NCI-H526 treated with DMSO at 0.1 percent for 48 hours (cell line): Measurements from ENCODE around the gene OMP.

ENCODE experiments used
- DNase-seq: peaks from one replicate; lab custom pipeline; 2025; lab: John Stamatoyannopoulos, UW

OMP gene

GRCh38 chr11:77142091-77142975 lies 39.7 kb downstream of the OMP start:
- no peak for DNase-seq

DNA sequence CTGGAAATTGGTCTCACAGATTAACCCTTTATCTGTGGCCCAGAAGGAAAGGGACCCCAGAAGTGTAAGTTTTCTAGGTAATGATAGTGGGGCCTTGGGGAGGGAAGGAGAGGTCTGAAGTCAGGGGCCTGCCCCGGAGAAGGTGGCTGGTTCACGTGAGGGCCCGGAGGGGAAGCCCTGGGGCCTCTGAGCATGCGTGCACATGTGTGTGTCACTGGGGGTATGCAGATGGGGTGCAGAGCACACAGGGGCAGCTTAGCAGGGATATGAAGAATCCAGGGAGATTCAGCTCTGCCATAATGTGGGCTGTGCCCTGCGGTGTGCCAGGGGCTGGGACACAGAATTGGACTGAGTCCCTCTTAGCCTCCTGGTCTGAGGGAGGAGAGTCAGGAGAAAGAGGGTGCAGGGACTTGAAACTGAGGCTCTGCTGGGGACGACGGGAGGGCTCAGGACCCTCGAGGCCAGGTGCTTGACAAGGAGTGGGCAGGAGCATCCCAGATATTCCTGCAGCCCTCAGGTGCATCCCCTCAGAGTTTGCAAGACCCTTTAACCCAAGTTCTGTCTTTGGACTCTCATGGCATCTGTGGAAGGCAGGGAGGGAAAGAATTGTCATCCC lies 40.9 kb downstream of the OMP start:
- no peak for DNase-seq

GRCh38 chr11:77144196-77144856 lies 41.7 kb downstream of the OMP start:
- DNase-seq: no peak

DNA sequence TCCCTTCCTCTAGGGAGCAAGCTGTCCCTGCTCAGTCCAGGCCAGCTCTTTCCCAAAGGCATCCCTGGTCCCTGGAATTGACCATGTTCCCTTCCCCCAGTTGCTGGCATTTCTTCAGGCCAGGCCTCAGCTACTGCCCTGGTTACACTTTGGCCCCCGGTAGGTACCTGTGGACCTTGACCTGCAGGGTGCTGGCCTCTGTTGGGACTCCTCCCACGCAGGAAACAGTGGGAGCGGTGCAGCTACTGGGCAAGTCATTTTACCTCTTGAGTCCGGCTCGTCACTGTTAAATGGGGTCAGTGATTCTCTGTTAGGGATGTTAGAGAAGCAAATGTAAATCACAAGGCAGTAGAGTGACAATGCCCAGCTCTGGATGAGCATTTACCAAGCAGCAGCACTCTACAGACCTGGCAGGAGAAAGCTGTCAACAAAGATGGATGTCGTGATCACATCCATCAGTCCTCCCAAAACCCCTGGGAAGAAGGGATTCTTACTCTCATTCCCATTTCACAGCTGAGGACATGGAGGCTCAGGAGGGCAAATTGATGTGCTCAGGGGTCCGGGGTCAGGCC lies 42.3 kb downstream of the OMP start:
- no peak for DNase-seq

GRCh38 chr11:77146261-77147035 lies 43.8 kb downstream of the OMP start:
- DNase-seq: no peak

GRCh38 chr11:77147036-77147315 lies 44.3 kb downstream of the OMP start:
- no peak for DNase-seq

- no peak for DNase-seq
These were observed 45.2 kb downstream of the OMP start for GRCh38 chr11:77147668-77148321.

DNA sequence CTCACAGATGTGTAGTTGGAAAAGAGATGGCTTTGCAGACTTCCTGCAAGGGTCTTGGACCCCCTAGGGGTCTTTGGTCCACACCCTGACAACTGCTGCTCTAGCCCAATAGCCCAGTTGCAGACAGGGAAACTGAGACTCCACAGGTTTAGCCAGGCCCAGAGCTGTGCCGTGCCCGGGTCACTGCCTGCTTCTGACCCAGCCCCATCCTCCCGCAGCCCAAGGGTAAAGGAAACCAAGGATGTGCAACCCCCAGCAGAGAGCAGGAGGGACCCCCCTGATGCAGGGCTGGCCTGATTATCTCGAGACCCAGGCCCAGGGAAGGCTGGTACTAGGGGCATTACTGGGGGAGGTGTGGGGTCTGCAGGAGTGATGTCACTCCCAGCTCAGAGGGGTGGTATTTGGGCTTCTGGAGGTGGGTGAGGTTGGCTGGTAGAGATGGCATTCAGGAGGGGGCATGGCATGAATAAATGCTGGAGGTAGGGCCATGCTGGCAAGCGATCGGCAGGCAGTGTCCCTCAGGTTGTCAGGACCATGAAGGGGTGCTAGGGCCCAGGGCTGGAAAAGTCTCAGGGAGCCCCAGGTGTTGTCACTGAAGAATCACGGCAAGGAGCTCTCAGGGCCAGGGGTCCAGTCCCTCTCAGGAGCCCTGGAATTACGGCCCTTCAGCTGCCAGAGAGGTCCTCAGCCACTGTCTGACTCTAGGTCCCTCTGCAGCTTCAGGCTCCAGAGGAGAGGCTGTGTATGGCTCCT lies 46.5 kb downstream of the OMP start:
- DNase-seq: no peak

GRCh38 chr11:77149716-77150392 lies 47.2 kb downstream of the OMP start:
- no peak for DNase-seq

DNA sequence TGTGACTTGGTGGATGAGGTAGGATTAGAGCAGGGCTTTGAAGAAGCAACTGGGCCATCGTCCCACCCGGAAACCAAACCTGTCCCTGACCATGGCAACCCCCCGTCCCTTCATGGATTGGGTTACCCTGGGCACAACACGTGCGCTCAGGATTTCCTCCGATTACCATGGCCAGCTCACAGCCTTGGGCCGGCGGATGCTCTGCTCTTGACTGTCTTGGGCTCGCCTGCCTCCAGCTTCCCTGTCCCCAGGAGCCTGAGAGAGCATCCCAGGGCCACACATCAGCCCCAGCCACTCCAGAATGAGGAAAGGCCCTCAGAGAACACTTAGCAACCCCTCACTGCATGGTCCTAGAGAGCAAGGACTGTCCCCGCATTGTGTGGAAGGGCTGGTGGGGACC lies 48.2 kb downstream of the OMP start:
- no peak for DNase-seq

DNA sequence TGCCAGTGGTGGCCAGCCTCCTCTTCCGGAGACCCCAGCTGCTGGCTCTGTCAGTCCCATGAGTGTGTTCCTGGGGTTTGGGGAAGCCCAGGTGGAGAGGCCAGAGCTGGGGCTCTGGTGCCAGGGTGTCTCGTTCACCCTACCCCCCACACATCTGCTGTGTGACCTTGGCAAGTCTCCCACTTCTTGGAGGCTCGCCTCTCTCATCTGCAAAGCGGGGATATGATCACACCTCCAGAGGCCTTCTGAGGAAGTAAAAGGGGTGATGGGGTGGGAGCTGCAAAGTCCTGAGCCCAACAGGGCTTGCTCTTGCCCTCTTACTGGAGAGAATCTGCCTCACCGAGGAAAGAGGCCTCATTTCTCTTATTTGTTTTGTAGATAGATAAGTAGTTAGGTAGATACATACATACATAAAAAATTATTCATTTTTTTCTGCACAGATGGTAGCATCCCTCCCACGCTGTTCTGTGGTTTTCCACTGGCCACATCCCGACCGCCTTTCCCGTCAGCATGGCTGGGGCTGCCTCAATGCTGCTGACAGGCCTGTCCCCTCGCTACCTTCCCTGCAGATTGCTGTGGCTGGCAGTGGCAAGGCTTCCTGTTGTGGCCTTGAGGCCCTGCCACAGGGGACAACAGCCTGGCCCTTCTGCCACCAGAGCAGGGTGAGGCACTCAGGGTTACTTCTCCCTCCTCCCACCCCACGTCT lies 49.3 kb downstream of the OMP start:
- DNase-seq: no peak

- DNase-seq: no peak
These were observed 50.2 kb downstream of the OMP start for GRCh38 chr11:77152846-77153245.
